ENCODE measurements around the gene MTRR. TPM values are rescaled to one million over a fixed set of nuclear protein-coding genes. Genes with fewer than 3 reads are reported as not detected.

Gene MTRR
- total and polyA plus RNA-seq, 2 of the 8 experiments (the other 6 are each of a cell fraction or from before 2014, with no cell fraction given) = 36.4 to 53.8 TPM

DNA sequence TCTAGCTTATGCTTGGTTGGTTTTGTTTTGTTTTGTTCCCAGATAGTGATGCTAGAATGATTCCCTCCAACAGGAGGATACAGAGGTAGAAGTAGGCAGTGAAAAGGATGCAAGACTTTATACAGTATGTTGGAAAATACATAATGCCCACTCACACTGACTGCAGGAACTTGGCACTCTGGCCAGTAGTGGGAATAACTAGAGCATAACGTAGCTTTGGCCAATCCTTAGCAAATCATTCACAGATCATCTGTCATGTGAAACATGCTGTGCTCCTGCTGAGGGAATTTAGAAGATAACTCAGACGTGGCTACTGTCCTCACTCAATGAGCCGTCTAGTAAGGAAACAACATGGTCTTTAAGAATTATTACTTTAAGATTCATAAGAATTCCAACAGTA is 31.5 kb upstream of the MTRR start:
- Histone ChIP-seq H3K79me1 (ENCODE audit: low read depth, low read length) (no peaks in the 10 kb centered on the region), H3K4me2 (ENCODE audit: insufficient read depth in 1 of 2, low read depth in 2 of 2, low read length in 2 of 2) (no peak overlapping the region), H3K36me3 (ENCODE audit: control insufficient read depth in 2 of 4, insufficient read depth in 4 of 4, low read length in 3 of 4) (no peaks in the 10 kb centered on the region), H2AFZ (ENCODE audit: low read length) (no peak overlapping the region), H2BK20ac (ENCODE audit: low read length) (no peak overlapping the region), H3K18ac (ENCODE audit: extremely low read depth, low read length) (no peak overlapping the region), H3K4ac (replicated peaks; ENCODE audit: insufficient read length, low read depth, low read length) (no peak overlapping the region), H3K9me3 (ENCODE audit: insufficient read depth in 2 of 2, low read depth in 1 of 2, low read length in 1 of 2) (no peaks in the 10 kb centered on the region), H2BK5ac (ENCODE audit: low read depth, low read length) (no peak overlapping the region), H3K27ac (ENCODE audit: low read depth, low read length) (no peak overlapping the region), H3K27me3 (replicated peaks in 1 of 4; ENCODE audit: control insufficient read depth in 3 of 4, extremely low read depth in 1 of 4, insufficient read depth in 3 of 4, low read length in 3 of 4) (no peaks in the 10 kb centered on the region), H3K23ac (ENCODE audit: insufficient read length) (no peak overlapping the region), H3K14ac (ENCODE audit: insufficient read length) (no peak overlapping the region), H4K20me1 (replicated peaks in 1 of 2; ENCODE audit: control insufficient read depth in 1 of 2, insufficient read depth in 2 of 2, low read length in 2 of 2) (no peaks in the 10 kb centered on the region), H2AK5ac (ENCODE audit: low read depth, low read length) (no peak overlapping the region), H2BK15ac (ENCODE audit: low read length) (no peak overlapping the region), H3K56ac (replicated peaks; ENCODE audit: insufficient read length, low read depth, low read length) (no peak overlapping the region), H2BK12ac (ENCODE audit: low read depth, low read length) (no peak overlapping the region), H4K5ac (ENCODE audit: insufficient read length, low read depth, low read length) (no peak overlapping the region), H3K23me2 (ENCODE audit: low read depth, low read length) (no peaks in the 10 kb centered on the region), H3K4me1 (replicated peaks in 1 of 4; ENCODE audit: control insufficient read depth in 3 of 4, insufficient read depth in 4 of 4, low read length in 3 of 4) (no peaks in the 10 kb centered on the region), H4K8ac (ENCODE audit: extremely low read depth, insufficient read depth, low read length) (no peak overlapping the region), H3K4me3 (ENCODE audit: extremely low read depth in 1 of 4, insufficient read depth in 2 of 4, low read depth in 3 of 4, low read length in 4 of 4) (no peak overlapping the region), H4K91ac (replicated peaks; ENCODE audit: insufficient read length, low read length) (no peak overlapping the region), H3K9ac (replicated peaks in 1 of 4; ENCODE audit: extremely low read depth in 1 of 4, low read depth in 3 of 4, low read length in 3 of 4) (no peak overlapping the region), H3K79me2 (ENCODE audit: control insufficient read depth in 1 of 2, insufficient read depth in 2 of 2, low read length in 2 of 2) (no peaks in the 10 kb centered on the region), H2BK120ac (replicated peaks; ENCODE audit: low read depth, low read length) (no peak overlapping the region)
- 84% methylated on average over 3 of the region's 3 CpGs; no CpG with 5 or more reads in 1 of the 2 experiments for WGBS, 2 experiments (ENCODE audit: extremely low coverage in 1 of 2, insufficient coverage in 1 of 2, insufficient read length in 1 of 2, insufficient replicate concordance in 2 of 2, low coverage in 1 of 2, low lambda C conversion rate in 2 of 2, missing lambda C conversion rate in 1 of 2)
- TF ChIP-seq, protein P1, sequence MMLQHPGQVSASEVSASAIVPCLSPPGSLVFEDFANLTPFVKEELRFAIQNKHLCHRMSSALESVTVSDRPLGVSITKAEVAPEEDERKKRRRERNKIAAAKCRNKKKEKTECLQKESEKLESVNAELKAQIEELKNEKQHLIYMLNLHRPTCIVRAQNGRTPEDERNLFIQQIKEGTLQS (IDR thresholded peaks at IDR 0.05; ENCODE audit: insufficient read depth, low read depth, low read length) = no peak
- no peak for TF ChIP-seq SP2 (IDR thresholded peaks at IDR 0.05; ENCODE audit: low read length)
- POLR2A ChIA-PET (ENCODE audit: partially characterized antibody) = interaction anchor here (0.8 to 1.2 kb wide), 2 partner anchors 8 to 10 kb away, joined by 3 read pairs; no protein-coding TSS in a partner anchor
- FAIRE-seq (no peak), DNase-seq (ENCODE audit: low read depth in 1 of 2, low spot score in 2 of 2) (no peak)
- CTCF ChIA-PET (ENCODE audit: partially characterized antibody) = interaction anchor here (0.7 to 3.4 kb wide), 7 partner anchors 10 to 1018 kb away, joined by 3 to 12 read pairs (median 4); no protein-coding TSS in a partner anchor

Measured in H1 (cell line).